HEK293 (cell line): ENCODE measurements around the gene BIRC3.
A peak's percentile ranks its signal among the peaks of the same experiment; 100 is the strongest.

Experiments
- CTCF ChIA-PET: fragments of 350-600 bp; formaldehyde crosslinking; extraction: SDS; loops from one replicate; lab custom pipeline; 2021; ENCODE audit warnings: antibody characterized with exemption; lab: Yijun Ruan, JAX
- POLR2A ChIA-PET: fragments of 300-600 bp; formaldehyde crosslinking; extraction: SDS; loops from one replicate; lab custom pipeline; 2020; ENCODE audit warnings: antibody characterized with exemption, inconsistent platforms; lab: Yijun Ruan, JAX
- H3K27ac ChIP-seq: fragments of 200-500 bp; sonication (Bioruptor generic); 2 replicates; pipeline ENCODE4 v1.5.1; 2014; ENCODE audit warnings: low read depth, low read length, control low read depth, inconsistent platforms; ENCODE audit errors: extremely low read depth
- H3K36me3 ChIP-seq, 2 experiments: fragments of 200-500 bp in 1 of 2; sonication (Bioruptor generic) in 1 of 2; 1 replicate in 1 of 2; 2 replicates in 1 of 2; pipeline ENCODE4 v1.5.1; 2014 to 2017; ENCODE audit warnings: inconsistent platforms in 2 of 2, low read length in 2 of 2; ENCODE audit not compliant: control insufficient read depth in 2 of 2, insufficient read depth in 1 of 2
- H3K4me1 ChIP-seq: fragments of 200-500 bp; sonication (Bioruptor generic); 2 replicates; pipeline ENCODE4 v1.5.1; 2014; ENCODE audit warnings: mild to moderate bottlenecking, low read length, inconsistent platforms; ENCODE audit not compliant: control insufficient read depth, insufficient read depth
- H3K4me3 ChIP-seq: 2 replicates; pipeline ENCODE4 v1.5.1; 2011; ENCODE audit warnings: low read depth, mild to moderate bottlenecking, control low read depth, low read length, moderate library complexity
- H3K9me3 ChIP-seq: fragments of 200-500 bp; sonication (Bioruptor generic); 2 replicates; pipeline ENCODE4 v1.5.1; 2014; ENCODE audit warnings: low read depth, low read length, inconsistent platforms; ENCODE audit not compliant: control insufficient read depth, insufficient read depth
- ATF2 ChIP-seq: fragments of 450-650 bp; formaldehyde crosslinking; IDR thresholded peaks from 2 replicates; pipeline ENCODE4 v1.5.1; 2016; ENCODE audit warnings: missing biosample characterization, missing genetic modification characterization, low read depth
- BCL6B ChIP-seq: fragments of 450-650 bp; formaldehyde crosslinking; IDR thresholded peaks from 2 replicates; pipeline ENCODE4 v1.5.1; 2017; ENCODE audit warnings: missing biosample characterization, missing genetic modification characterization
- CTCF ChIP-seq: fragments of 450-650 bp; formaldehyde crosslinking; IDR thresholded peaks from 2 replicates; pipeline ENCODE4 v1.5.1; 2016; ENCODE audit warnings: missing biosample characterization, missing genetic modification characterization
- GLIS1 ChIP-seq: fragments of 450-650 bp; formaldehyde crosslinking; IDR thresholded peaks from 2 replicates; pipeline ENCODE4 v1.5.1; 2016; ENCODE audit warnings: missing biosample characterization, missing genetic modification characterization
- KLF17 ChIP-seq: fragments of 450-650 bp; formaldehyde crosslinking; IDR thresholded peaks from 2 replicates; pipeline ENCODE4 v1.5.1; 2016; ENCODE audit warnings: missing biosample characterization, missing genetic modification characterization
- OSR2 ChIP-seq: fragments of 450-650 bp; formaldehyde crosslinking; IDR thresholded peaks from 2 replicates; pipeline ENCODE4 v1.5.1; 2016; ENCODE audit warnings: missing biosample characterization, missing genetic modification characterization
- PRDM2 ChIP-seq: fragments of 450-650 bp; formaldehyde crosslinking; IDR thresholded peaks from 2 replicates; pipeline ENCODE4 v1.5.1; 2016; ENCODE audit warnings: missing biosample characterization, missing genetic modification characterization, borderline replicate concordance
- ZBTB11 ChIP-seq: fragments of 450-650 bp; formaldehyde crosslinking; conservative IDR thresholded peaks from 2 replicates; pipeline ENCODE4 v1.5.1; 2016; ENCODE audit warnings: low read depth, missing biosample characterization, missing genetic modification characterization
- ZBTB7A ChIP-seq: fragments of 450-650 bp; formaldehyde crosslinking; IDR thresholded peaks from 2 replicates; pipeline ENCODE4 v1.5.1; 2016; ENCODE audit warnings: low read depth, missing biosample characterization, missing genetic modification characterization
- ZFP3 ChIP-seq: fragments of 450-650 bp; formaldehyde crosslinking; IDR thresholded peaks from 2 replicates; pipeline ENCODE4 v1.5.1; 2016; ENCODE audit warnings: low read depth, missing biosample characterization, missing genetic modification characterization
- ZNF132 ChIP-seq: fragments of 450-650 bp; formaldehyde crosslinking; IDR thresholded peaks from 2 replicates; pipeline ENCODE4 v1.5.1; 2017; ENCODE audit warnings: missing biosample characterization, missing genetic modification characterization, borderline replicate concordance
- ZNF19 ChIP-seq: fragments of 450-650 bp; formaldehyde crosslinking; IDR thresholded peaks from 2 replicates; pipeline ENCODE4; 2016; ENCODE audit warnings: missing biosample characterization, missing genetic modification characterization, low read depth
- ZNF341 ChIP-seq: fragments of 450-650 bp; formaldehyde crosslinking; IDR thresholded peaks from 2 replicates; pipeline ENCODE4; 2016; ENCODE audit warnings: low read depth, missing biosample characterization, missing genetic modification characterization
- ZNF433 ChIP-seq: fragments of 450-650 bp; formaldehyde crosslinking; IDR thresholded peaks from 2 replicates; pipeline ENCODE4 v1.5.1; 2016; ENCODE audit warnings: missing biosample characterization, missing genetic modification characterization, low read depth
- ZNF488 ChIP-seq: fragments of 450-650 bp; formaldehyde crosslinking; IDR thresholded peaks from 2 replicates; pipeline ENCODE4 v1.5.1; 2016; ENCODE audit warnings: missing biosample characterization, missing genetic modification characterization
- ZNF529 ChIP-seq: fragments of 450-650 bp; formaldehyde crosslinking; IDR thresholded peaks from 2 replicates; pipeline ENCODE4 v1.5.1; 2017; ENCODE audit warnings: missing genetic modification characterization, missing biosample characterization; ENCODE audit not compliant: insufficient replicate concordance
- ZNF544 ChIP-seq: fragments of 450-650 bp; formaldehyde crosslinking; IDR thresholded peaks from 2 replicates; pipeline ENCODE4 v1.5.0; 2017; ENCODE audit warnings: missing biosample characterization, missing genetic modification characterization
- ZNF585B ChIP-seq: fragments of 450-650 bp; formaldehyde crosslinking; IDR thresholded peaks from 2 replicates; pipeline ENCODE4 v1.5.1; 2016; ENCODE audit warnings: missing biosample characterization, missing genetic modification characterization
- ZNF624 ChIP-seq: fragments of 450-650 bp; formaldehyde crosslinking; IDR thresholded peaks from 2 replicates; pipeline ENCODE4 v1.5.1; 2017; ENCODE audit warnings: missing biosample characterization, missing genetic modification characterization
- ZSCAN30 ChIP-seq: fragments of 450-650 bp; IDR thresholded peaks from 2 replicates; pipeline ENCODE4 v1.5.1; 2018; ENCODE audit warnings: missing biosample characterization, mild to moderate bottlenecking, missing genetic modification characterization, moderate library complexity

BIRC3 gene

GRCh38 chr11:102279641-102280170 lies 37.6 kb upstream of the BIRC3 start (continued):
- TF ChIP-seq BCL6B (tag by site-specific recombination) (no peak), ZNF529 (tag by site-specific recombination) (no peak), KLF17 (tag by site-specific recombination) (no peak), GLIS1 (no peak), ZNF488 (tag by site-specific recombination) (no peak), ZNF433 (tag by site-specific recombination) (no peak), ZFP3 (no peak), ZNF132 (tag by site-specific recombination) (no peak), ATF2 (tag by site-specific recombination) (no peak), ZNF585B (no peak)

GRCh38 chr11:102280245-102280833 lies 36.9 kb upstream of the BIRC3 start:
- no peak overlapping the region for H3K4me3 ChIP-seq
- ChIA-PET POLR2A (interaction anchor here (1.2 kb wide), 1 partner anchor 12 kb away, joined by 5 read pairs; no protein-coding TSS in a partner anchor), CTCF (interaction anchor here (0.6 to 3.6 kb wide), 6 partner anchors 8 to 386 kb away, joined by 4 to 25 read pairs (median 6); no protein-coding TSS in a partner anchor)
- no peaks in the 10 kb centered on the region; the same call in 1 of the 2 replicates for H3K4me1 ChIP-seq
- no peaks in the 10 kb centered on the region for H3K36me3 ChIP-seq
- H3K9me3 ChIP-seq = no peaks in the 10 kb centered on the region
- no peak overlapping the region for H3K27ac ChIP-seq
- TF ChIP-seq ZBTB11 (tag by site-specific recombination) (no peak), ZBTB7A (no peak), ZNF544 (tag by site-specific recombination) (no peak), OSR2 (tag by site-specific recombination) (no peak), ZNF624 (tag by site-specific recombination) (no peak), PRDM2 (tag by site-specific recombination) (no peak), CTCF (no peak), ZSCAN30 (tag by site-specific recombination) (no peak), ZNF19 (no peak), ZNF341 (tag by site-specific recombination) (peak; percentile 58)
